ENCODE data around the gene STXBP6.

DNA sequence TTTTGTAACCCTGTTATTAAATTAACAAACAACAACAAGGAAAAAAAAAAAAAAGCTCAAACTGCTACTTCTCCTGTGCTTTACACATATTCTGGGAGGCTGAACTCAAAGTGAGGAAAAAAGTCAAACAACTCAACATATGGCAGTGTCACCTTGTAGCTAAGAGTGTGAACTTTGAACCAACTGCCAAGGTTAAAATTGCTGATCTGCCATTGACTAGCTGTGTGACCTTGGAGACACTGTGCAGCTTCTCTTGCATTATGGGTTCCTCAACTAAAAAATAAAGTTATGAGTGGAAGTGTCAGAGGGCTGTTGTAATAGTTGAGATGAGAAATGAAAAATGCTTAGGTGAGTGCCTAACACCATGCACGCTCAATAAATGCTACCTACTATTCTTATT lies 34.2 kb downstream of the STXBP6 start:
- TF ChIP-seq, protein P1, sequence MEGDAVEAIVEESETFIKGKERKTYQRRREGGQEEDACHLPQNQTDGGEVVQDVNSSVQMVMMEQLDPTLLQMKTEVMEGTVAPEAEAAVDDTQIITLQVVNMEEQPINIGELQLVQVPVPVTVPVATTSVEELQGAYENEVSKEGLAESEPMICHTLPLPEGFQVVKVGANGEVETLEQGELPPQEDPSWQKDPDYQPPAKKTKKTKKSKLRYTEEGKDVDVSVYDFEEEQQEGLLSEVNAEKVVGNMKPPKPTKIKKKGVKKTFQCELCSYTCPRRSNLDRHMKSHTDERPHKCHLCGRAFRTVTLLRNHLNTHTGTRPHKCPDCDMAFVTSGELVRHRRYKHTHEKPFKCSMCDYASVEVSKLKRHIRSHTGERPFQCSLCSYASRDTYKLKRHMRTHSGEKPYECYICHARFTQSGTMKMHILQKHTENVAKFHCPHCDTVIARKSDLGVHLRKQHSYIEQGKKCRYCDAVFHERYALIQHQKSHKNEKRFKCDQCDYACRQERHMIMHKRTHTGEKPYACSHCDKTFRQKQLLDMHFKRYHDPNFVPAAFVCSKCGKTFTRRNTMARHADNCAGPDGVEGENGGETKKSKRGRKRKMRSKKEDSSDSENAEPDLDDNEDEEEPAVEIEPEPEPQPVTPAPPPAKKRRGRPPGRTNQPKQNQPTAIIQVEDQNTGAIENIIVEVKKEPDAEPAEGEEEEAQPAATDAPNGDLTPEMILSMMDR (IDR thresholded peaks at IDR 0.05), result no peak
- TF ChIP-seq POLR2A (IDR thresholded peaks at IDR 0.05), result no peak
